ENCODE results near the gene PALD1.

DNA sequence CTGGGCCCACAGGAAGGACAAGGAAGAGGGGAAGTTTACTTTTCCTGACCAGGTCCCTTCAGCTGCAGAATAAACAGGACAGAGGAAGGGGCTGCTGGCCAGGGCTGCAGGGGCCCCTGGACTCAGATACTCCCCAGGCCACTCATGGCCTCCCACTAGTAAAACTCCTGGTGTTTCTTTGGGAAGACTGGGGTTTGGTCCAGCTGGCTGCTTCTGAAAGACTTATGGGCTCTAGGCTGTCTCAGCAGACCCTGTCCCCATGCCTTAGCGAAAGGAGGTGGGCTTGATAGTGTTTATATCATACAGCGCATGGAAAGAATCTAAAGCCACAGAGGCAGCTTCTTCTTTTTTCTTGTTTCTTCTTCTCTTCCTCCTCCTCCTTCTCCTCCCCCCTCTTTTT lies 56.4 kb downstream of the PALD1 start:
- TF ChIP-seq EZH2 (IDR thresholded peaks at IDR 0.05; ENCODE audit: low read length, missing control alignments) (no peak), CTCF (conservative IDR thresholded peaks at IDR 0.05 in 1 of 2, IDR thresholded peaks at IDR 0.05 in 1 of 2; ENCODE audit: low read depth in 1 of 2, low read length in 2 of 2) (no peak)

Measured in fibroblast of lung (primary cell).